GM15510 (cell line): ENCODE data around the gene SEMA3G.

Experiments
- POLR2A ChIP-seq: IDR thresholded peaks from 3 replicates; pipeline ENCODE4 v1.6.1; 2011; ENCODE audit warnings: borderline replicate concordance; ENCODE audit not compliant: insufficient read length; ENCODE audit errors: extremely low read depth

The SEMA3G gene

DNA sequence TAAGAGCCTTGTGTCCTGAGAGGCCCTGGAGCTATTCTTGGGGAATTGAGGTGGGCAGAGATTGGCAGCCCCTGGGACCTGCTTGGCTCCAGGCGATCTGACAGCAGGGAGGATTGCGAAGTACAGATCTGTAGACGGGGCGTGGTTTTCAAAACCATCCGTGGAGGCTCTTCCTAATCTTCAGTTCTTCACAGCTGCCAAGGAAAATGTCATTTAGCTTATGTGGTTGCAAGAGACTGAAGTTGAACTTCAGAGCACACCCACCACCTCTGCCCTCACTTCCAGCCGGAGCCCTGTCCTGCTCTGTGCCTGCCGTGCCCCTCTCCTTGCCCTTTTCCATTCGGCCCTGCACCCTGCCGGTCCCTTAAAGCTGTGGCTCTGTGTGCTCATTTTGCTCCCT, 23.4 kb upstream of the SEMA3G start:
- TF ChIP-seq POLR2A: no peak

DNA sequence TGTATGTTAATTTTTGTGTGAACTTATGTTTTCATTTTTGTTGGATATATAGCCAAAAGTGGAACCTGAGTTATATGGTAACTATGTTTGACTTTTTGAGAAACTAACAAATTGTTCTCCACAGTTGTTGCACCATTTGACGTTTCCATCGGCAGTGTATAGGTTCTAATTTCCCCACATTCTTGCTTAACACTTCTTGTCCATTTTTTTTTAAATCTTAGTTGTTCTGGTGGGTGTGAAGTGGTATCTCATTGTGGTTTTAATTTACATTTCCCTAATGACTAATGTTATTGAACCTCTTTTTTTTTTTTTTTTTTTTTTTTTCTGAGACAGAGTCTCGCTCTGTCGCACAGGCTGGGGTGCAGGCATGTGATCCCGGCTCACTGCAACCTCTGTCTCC, 18.5 kb upstream of the SEMA3G start:
- no peak for TF ChIP-seq POLR2A

DNA sequence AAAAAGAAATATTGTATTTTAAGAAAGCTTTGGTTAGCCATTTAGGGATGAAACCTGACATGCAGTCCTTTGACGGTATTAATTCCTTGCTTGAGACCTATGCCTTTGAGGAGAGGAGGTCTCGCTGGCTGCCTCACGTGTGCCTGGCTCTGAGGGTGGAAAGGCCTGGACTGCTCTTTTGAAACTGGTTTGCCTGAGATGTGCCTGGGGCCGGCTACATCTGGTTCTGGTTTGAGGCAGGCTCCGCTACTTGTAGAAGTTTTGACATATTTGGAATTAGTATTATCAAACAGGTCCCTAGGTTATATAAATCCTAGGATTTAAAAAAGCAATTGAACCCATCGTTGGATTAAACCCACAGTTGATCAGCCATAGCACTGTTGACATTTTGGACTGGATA, 17.0 kb upstream of the SEMA3G start:
- no peak for TF ChIP-seq POLR2A

DNA sequence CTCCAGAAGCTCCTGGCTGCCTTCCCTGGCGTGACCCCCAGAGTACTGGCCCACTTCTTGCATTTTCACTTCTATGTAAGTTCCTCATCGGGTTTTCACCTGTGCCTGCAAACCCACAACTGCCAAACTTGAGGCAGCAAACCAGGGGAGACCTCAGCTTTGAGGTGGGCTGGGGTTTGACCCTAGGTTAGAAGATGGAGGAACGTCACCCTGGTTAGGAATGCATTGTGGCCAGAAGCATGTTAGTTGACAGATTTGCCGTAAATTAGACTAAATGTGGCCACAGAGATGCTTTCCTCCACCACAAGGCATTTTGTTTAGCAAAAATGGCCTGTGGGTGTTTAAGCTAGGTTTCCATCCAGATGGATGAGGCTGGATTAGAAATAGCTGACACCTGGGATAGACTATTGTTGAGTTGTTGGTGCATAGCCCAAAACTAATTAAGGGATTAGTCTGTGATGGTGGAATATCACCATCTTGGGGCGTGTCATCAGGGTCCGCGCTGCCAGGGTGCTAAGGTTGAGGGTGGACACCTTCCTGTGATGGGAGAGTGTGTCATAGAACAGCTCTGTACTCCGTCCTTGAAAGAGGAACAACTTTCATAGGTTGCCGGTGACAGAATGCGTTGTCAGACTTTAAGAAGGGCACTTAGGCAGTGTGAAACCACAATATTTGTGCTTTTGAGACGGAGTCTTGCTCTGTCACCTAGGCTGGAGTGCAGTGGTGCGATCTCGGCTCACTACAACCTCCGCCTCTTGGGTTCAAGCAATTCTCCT, 14.1 kb upstream of the SEMA3G start:
- no peak for TF ChIP-seq POLR2A

DNA sequence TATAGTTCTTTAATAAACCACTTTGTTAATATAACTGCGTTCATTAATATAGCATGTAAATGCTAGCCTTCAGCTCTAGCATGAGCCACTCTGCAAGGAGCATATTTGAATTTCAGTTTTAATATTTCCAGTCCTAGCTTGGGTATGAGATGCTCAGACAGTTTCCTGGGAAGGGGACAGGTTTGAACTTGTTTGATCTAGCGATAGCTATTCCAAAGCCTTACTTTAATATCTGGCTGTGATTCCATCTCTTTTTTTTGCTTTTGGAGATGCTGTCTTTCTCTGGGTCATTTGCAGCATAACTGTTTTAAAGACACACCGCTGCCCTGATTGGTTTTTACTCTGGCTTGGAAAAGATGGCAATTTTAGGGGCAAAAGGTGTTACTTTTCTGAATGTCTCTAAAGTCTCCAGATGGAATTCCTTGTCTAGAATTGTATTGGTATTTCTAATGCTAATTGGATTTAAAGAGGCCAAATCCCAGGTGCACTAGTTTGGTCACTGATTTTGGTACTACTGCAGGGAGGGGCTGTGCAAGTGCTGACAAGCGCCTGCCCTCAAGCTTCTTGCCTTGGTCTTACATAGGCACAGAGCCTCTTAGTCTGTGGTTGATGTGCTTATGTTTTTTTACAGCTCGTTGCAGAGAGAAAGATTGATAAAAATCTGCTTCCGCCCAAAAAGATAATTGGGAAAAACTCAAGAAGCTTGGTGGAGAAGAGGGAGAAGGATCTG, 13.3 kb upstream of the SEMA3G start:
- no peak for TF ChIP-seq POLR2A

DNA sequence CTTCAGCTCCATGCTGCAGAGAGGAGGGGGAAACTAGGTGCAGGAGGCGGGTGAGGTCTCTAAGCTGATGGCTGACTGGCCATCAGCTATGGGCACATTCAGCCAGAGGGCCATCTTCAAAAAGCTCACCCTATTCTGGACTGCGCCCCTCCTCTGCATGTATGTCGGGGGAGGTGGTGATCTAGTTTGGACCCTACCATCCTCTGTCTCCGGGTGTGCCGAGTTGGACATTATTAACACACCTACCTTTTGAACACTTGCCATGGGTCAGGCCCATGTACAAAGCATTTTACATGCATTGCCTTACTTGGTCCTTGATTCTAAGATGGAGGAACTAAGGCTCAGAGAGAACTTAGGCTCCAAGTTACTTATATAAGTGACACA, 11.9 kb upstream of the SEMA3G start:
- TF ChIP-seq POLR2A: no peak

DNA sequence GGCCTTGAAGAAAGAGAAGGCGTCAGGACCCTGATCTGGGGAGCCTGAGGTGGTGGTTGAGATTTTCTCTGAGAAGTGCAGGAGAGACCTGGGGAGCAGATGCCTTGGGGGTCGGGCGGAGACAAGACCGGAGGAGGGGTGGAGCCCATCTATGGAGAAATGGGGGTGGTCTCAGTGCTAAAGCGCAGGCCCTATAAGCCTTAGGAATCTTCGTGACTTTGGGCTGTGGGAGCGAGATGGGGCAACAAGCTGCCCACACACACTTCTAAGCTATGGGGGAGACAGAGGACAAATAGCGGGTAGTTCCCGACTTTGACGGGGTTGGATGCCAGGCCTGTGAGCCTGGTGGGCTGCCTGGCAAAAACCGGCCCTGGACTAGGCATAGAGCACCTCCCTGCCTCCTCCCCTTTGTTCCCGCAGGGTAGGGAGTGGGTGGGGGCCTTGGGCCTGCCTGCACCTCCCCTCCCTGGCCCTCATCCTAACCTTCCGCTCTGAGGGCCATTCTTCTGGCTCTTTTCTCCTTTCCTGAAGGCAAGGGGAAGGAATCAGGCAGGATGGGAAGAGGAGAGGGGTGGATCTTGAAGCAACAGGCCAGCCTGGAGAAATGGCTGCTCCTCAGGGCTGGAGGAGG, 11.4 kb upstream of the SEMA3G start:
- no peak for TF ChIP-seq POLR2A

DNA sequence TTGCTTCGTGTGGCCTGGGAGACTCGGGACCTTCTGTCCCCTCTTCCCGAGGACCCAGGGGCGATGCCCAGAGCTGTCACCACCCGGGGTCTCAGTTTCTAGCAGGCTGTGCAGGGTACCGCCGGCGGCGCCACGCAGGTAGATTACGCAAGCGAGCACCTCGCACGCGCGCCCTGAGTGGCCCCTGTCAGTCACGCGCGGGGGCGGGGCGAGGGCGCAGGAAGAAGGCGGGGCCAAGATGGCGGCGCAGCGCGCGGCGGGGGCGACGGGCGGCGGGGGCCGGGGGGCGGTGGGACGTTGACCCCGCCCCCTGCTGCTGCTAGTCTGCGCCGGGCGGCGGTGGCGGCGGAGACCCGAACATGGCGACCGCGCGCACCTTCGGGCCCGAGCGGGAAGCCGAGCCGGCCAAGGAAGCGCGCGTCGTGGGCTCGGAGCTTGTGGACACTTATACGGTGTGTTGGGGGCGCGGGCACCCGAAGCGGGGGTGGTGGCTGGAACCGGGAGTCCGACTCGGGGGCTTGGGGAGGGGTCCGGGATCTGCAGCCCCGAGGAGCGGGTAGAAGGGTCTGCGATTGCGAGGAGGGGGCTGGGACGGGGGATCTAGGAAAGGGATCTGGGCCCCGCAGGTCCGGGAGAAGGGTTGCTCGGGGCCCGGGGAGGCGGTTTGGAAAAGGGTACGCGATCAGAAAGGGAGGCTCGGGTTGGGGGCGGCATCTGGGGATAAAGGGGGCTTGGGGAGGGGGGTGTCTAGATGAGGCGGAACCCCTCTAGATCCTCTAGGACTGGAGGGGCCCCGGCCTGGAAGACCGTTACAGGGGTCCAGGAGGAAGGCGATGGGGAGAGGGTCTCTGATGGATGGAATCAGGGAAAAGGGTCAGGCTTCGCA, 10.6 kb upstream of the SEMA3G start, which contains the start of gene NISCH:
TSS of gene NISCH (plus strand) at position 322 of the 886 bp plus-strand sequence. CDS start at position 360, 38 bp downstream.
- peak; percentile 93 for TF ChIP-seq POLR2A

DNA sequence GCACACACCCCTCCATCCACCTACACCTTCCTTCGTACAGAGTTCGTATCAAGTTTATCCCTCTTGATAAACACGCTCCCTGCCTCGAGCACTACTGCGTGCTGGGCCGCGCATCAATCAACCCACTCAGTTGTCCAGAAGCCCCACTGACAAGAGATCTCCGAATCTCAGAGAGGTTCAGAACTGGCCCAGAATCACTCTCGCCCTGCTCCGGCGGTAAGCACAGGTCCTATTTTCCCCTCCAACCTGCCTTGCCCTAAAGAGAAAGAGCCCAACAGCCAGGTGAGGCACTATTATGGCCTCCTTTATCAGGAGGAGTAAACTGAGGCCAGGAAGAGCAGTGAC, 10.0 kb upstream of the SEMA3G start:
- TF ChIP-seq POLR2A: no peak

DNA sequence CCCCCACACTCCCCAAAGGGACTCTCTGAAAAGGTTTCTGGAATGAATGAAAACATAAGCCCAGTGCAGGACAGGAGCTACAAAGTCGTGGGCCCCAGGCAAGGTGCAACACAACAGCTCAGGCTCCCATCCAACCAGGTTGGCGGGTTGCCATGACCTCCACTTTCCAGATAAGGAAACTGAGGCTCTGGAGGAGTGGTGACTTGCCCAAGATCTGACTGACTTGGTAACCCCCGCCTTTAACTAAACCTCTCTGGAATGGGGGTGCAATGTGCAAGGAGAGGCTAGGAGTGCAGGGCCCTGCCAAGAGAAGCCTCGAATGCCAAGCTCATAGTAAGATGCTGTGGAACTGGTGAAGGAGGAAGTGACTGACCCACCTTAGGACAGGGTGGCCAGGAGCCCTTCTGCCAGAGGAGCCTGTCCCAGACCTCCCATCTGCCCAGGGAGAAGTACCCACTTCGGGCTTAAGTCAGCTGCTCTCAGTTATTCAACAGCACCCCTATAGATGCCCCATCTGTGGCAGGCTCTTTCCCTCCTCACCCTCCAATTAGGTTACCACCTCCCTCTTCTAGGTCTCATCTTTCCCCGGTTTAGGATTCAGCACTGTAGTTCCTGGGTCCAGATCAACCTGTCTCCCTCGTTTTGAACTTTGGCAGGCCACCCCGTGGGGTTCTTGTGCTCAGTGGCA, 9.5 kb upstream of the SEMA3G start:
- no peak for TF ChIP-seq POLR2A

DNA sequence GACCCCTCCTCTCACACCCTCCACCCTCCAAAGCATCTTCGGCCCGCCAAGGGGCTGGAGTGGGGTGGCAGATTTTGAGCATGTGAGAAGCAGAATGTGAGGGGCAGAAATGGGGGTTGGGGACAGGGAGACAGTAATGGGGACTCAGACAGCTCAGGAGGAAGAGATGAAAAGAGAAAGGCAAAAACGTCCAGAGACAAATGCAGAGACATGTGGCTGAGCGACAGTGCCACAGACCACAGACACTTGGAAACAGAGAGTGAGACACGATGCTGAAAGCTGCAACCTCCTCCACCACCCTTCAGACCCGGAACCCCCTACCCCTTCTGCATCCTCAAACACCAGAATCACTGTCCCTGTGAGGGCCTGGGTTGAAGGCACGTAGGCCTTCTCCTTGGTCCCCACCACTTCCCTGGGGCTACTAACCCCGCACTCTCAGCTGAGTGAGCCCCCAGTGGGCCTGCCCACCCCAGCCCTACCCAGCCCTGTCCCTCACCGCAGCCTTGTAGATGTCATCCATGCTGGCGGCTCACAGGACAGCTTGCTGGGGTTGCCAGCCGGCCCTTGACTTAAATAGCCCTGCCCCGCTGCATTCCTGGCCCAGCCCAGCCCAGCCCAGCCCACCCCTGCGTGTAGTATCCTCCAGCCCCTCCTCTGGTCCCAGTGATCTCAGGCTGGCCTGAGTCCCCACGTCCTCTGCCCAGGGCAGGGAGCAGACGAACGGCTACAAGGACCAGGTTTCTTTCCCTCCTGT, 8.8 kb upstream of the SEMA3G start, which contains the start of gene TNNC1:
TSS of gene TNNC1 (minus strand) at position 546 of the 754 bp plus-strand sequence. CDS start at position 520, 26 bp downstream.
- TF ChIP-seq POLR2A: no peak

DNA sequence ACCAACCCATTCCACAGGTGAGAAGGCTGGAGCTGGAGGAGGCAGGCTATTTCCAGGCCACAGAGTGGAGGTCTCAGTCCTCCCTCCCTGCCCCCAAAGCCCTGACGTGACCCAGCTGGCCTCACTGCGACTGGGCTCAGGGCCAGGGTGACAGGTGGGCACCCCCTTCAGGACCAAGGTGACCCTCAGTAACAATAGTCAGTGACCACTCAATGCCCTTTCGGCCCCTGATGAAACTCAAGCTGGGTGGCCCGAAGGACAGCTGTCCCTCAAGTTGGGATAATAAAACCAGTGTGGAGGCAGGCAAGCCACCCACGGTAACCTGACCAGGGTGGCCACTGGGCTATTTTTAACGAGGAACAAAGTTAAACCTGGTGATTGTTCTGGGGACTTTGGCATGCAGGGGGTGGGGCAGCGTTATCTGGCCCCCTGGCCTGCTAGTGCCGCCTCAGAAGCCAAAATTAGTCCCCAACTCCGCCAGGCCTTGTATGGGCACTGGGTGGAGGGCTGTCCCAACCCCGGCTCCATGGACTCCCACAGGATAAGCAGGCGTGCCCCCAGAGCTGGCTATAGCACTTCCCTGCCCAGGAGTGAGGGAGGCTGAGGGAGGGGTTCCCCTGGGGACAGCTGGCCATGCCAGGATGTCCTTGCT, 7.8 kb upstream of the SEMA3G start:
- no peak for TF ChIP-seq POLR2A

DNA sequence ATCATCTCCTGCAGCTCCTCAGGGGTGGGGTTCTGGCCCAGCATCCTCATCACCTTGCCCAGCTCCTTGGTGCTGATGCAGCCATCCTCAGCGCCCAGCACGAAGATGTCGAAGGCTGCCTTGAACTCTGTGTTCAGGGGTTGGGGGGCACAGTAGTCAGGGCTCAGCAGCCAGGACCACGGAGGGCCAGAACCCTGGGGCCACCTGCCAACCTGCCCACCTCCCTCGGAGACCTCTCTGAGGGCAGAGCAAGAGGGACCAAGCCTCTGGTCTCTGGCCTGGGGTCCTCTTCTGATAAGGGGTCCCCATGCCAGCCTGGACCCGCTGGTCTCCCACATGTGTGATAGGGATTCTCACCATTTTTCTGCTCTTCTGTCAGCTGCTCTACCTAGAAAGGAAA, 7.2 kb upstream of the SEMA3G start:
- TF ChIP-seq POLR2A: no peak

DNA sequence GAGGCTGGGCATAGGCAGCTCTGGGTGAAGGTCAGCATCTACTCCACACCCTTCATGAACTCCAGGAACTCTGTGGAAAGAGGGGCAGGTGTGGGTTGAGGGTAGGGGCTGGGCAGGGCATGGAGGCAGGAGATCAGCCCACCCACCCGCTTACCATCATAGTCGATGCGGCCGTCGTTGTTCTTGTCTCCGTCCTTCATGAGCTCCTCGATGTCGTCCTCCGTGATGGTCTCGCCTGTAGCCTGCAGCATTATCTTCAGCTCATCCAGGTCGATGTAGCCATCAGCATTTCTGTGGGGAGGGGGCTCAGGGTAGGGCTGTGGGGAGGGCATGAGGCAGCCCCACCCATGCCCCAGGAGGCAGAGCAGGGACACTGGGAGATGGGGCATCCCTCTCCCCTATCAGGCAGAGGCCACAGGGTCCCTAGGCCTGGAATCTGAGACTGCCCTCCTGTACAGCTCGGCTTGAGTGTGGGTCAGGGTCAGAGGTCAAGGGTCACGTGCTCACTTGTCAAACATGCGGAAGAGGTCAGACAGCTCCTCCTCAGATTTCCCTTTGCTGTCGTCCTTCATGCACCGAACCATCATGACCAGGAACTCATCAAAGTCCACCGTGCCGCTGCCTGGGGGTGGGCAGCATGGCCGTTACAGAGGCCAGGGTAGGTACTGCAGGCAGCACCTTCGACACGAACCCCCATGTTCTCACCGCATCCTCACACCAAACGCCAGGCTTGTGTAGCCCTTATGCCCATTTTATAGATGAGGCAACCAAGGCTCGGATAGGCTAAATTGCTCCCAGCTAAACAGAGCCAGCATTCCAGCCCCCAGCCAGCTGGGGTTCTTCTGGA, 6.6 kb upstream of the SEMA3G start:
- TF ChIP-seq POLR2A: no peak
